HG03354 (cell line): ENCODE measurements around the gene MYO1H.
"Not testable (repeated sequence)": the region's sequence is repeated elsewhere in the genome, so short reads cannot be mapped to it uniquely, and the experiment has no call there.

Source experiments
- ATAC-seq: cut with Tn5 transposase; IDR thresholded peaks from one replicate; pipeline ENCODE4 v1.9.1; 2021; ENCODE audit warnings: mild to moderate bottlenecking; ENCODE audit not compliant: unreplicated experiment, poor library complexity, severe bottlenecking

The MYO1H gene

GRCh38 chr12:109347589-109347988, at the start of gene MYO1H:
TSS of gene MYO1H (plus strand) at chr12:109347900. CDS start at chr12:109347961, 61 bp downstream.
- ATAC-seq: no peak

GRCh38 chr12:109299849-109300248, 47.9 kb upstream of the MYO1H start:
- ATAC-seq: no peak

DNA sequence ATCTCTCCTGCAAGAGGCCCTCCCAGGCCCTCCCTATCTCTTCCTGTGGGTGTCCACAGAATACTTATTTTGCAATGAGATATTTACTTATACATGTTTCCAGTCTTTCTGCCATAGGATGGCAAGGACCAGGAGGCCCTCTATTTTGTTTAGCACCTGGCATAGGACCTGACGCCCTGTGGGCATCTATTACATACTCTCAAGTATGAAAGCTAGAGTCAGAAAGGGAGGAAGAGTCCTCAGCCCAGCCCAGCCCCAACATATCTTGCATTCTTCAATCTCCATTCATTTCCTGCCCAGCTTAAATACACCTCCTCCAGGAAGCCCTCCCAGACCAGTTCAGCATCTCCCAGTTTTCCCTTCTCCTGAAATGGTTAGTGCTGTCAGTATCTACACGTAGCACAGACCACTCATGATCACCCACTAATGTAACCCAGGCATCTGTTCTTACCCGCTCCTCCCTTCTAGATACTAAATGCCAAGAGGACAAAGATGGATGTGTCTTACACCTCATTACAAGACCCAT, 46.0 kb upstream of the MYO1H start:
- no peak for ATAC-seq

DNA sequence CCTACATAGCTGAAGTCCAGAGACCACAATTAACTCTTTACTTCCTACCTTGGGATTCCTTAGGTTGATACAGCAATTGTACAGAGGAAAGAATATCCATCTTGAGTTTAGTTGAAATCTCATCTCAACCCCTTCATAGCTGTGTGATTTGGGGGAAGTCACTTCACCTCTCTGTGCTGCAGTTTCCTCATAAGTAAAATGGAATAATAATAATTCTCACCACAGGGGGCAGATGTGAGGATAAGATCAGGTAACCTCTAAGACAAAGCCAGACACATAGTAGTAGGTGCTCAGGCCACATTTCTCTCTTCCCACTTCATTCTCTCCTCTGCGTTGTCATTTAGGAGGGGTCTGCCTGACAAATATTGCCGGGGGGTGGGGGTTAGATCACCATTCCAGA, 45.3 kb upstream of the MYO1H start:
- no peak for ATAC-seq

DNA sequence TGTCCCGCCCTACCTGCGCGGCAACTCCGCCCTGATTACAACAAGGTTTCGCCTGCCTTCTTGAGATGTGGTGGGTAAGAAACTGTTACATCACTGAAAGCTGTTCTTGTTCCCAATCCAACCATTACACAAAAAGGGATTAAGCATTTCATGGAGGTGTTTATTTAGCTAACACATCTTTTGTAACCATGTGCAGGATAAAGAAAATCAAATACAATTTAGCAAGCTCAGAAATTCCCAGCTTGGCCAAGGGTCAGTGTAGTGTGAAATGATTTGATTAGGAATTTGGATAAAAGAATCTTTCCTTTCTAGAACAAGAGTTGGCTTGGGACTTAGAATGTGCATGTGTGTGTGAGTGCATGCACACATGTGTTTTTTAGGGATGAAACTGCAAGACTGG, 44.9 kb upstream of the MYO1H start:
- ATAC-seq: no peak

DNA sequence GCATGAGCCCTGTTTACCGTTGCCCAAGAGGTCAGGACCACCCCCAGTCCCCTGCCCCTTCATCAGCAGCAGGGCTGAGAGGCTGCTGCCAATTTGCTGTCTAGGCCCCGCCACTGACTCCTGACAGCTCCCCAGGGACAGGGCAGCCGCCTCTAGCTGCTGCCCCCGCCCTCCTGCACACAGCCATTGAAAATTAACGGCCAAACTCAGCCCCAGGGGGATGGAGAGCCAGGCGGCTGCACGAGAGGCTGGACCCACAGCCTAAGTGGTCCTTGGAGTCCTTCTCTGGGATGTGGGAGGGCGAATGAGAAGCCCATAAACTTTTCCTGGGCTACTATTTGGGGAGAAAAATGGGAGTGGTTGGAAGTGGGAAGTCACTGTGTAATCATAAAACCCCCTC, 43.2 kb upstream of the MYO1H start:
- no peak for ATAC-seq

GRCh38 chr12:109305547-109305946, 42.2 kb upstream of the MYO1H start:
- ATAC-seq: no peak

DNA sequence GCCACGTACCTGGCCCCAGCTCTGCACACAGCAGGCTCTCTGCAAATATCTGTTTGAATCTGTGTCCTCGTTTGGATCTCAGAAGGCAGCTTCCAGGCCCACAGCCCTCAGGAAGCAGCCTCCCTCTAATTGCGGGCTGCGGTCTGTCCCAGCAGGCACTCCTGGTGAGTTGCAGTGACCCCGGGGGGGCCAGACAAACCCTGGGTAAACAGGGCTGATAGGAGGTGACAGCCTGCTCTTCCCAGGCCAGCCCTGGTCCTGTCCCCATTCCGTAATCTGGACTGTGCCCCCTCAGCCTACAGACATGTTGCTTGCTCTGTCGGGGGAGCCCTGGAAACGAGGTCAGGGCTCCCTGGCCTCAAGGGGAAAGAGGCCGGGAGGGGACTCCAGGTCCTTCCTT, 40.6 kb upstream of the MYO1H start:
- ATAC-seq: no peak

GRCh38 chr12:109308534-109309380, 38.9 kb upstream of the MYO1H start, which contains the start of gene FOXN4:
TSS of gene FOXN4 (minus strand) at chr12:109309284. CDS start at chr12:109308321, 963 bp downstream.
- ATAC-seq: no peak

DNA sequence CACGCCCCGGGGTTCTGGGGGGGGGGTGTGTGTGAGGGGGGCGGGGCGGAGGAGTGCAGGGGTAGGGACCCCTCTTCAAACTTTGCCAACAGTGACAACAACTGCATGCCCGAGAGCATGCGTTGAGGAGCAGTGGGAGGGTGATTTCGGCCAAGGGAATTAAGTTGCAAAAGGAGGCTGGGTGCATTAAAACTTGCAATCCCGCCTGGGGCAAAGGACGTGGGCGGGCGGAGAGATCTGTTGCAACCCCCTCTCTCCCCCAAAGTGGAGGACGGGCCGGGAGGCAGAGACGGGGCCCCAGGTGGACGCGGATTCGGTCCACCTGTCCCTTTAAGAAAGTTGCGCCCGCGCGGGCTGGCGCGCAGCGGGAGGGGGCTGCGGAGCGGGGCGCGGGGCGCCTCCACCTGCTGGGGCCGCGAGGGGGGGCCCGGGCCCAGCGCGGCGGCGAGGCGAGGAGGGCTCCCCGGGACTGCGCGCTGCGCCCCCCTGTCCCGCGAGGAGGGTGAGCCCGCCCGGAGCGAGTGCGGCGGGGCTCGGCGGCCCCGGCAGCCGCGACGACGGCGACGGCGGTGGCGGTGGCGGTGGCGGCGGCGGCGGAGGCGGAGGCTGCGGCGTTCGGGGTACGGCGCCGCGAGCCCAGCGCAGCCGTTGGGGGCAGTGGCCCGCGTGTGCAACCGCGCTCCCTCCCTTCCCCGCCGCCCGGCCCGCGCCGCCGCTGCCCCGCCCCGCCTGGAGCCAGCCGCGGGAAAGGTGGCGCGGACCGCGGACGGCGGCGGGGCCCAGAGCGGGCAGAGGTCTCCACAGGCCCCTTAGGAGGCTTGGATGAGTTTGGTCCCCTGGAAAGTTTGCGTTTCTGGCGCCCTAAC, 38.1 kb upstream of the MYO1H start:
- ATAC-seq: no peak

DNA sequence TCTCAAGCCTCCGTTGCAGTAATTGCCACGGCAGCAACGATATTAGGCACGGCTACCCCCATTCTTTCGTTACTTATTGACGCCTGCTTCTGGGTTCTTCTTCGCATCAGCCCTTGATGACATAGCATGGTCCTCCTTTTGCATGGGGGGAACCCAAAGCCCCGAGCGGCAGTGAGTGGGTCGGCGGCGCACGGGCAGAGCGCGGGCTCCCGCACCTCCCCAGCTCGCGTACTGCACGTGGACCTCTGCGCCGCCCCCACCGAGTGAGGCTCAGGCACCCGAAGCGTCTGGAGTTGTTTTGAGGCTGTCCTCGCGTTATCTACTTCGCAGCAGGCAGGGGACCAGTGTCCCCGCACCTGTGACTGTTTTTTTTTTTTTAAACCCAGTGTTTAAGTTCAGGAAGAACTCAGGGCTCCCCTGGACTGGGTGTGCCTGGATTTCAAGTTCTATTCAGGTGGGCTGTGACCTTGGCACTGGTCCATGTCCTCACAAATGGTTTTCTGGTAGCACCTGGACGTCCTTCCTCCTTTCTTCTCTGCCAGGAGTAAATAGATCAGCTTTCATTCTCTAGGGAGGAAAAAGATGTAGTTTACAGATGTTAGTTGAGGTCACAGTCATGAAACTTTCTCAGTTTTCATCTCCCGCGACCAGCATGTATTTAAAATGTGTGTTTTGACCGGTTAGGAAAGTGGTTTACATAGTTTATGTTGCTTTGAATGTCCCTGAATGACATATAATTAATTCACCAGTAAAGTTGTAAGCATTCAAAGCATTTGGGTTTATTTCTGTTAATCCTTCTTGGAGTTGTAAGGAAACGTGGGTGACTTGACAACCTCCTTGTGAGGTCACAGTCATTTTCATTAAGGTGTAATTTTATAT, 37.2 kb upstream of the MYO1H start:
- no peak for ATAC-seq

GRCh38 chr12:109321294-109321693, 26.4 kb upstream of the MYO1H start:
- not testable (repeated sequence) for ATAC-seq

- ATAC-seq: no peak
Measured at GRCh38 chr12:109329003-109329402, 18.7 kb upstream of the MYO1H start.

GRCh38 chr12:109329686-109330085, 18.0 kb upstream of the MYO1H start:
- no peak for ATAC-seq

DNA sequence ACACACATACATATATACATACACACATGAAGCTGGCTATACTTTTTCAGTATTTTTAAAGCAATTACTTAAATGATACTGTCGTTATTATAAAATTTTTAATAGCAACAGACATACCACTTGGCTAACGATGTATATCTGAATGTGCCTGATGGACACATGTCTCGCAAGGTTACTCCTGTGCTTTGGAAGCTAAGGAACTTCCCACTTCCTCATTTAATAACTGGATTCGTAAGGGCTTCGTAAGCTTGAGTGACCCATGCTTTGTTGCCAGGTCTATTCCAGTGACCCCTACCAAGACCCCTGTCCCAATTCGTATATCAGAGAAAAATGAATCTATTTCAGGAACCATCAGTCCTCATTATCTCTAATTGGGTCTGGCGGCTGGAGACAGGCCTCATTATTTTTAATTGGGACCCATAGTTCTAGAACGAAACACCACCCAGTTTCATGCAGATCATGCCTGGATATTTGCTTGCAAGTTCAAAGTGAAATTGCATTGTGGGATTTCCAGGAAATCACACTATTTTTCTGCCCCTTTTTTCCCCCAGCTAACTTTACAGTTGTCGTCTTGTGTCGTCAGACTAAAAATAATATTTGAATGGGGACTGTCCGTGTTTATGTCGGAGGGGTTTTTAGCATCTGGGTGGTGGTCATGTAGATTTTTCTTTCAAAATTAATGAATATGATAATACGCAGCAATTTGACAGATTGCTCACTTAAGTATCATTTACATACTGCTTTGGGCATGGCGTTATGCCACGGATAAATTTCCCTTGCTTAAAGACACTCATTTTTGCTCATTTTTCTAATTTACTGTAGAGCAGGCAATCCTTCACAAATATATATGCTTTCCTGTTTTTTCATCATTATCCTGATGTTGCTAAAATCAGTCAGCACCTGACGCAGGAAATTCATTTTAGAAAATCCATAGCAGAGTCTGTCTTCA, 17.1 kb upstream of the MYO1H start:
- ATAC-seq: no peak

- no peak for ATAC-seq
Measured at GRCh38 chr12:109331301-109331952, 16.3 kb upstream of the MYO1H start.

- ATAC-seq: no peak
Measured at GRCh38 chr12:109334887-109335286, 12.8 kb upstream of the MYO1H start.

- ATAC-seq: no peak
Measured at GRCh38 chr12:109336593-109336992, 11.1 kb upstream of the MYO1H start.
